Measurements from ENCODE around the gene COL6A1. TPM values are rescaled to one million over a fixed set of nuclear protein-coding genes. Genes with fewer than 3 reads are reported as not detected.
"Not testable (repeated sequence)": the region's sequence is repeated elsewhere in the genome, so short reads cannot be mapped to it uniquely, and the experiment has no call there.

COL6A1 gene
- total RNA-seq, 1 donor from 2014 or later, result 135 TPM

DNA sequence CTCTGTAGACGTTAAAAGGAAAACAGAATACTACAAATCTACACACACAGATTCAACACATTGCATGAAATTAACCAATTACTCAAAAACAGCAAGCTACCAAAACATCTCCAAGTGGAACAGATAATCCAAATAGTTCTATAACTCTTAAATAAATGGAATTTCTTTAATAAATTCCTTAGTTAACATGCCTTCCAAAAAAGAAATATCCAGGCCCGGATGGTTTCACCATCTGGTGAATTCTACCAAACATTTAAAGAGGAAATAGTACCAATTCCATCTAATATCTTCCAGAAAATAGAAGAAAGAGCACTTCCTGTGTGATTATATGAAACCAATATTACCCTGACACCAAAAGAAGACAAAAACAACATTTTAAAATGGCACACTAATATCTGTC is 63.6 kb downstream of the COL6A1 start:
- no peak overlapping the region for H3K4me3 ChIP-seq (ENCODE audit: low read depth, low read length)
- DNase-seq (ENCODE audit: low read depth), result no peak
- TF ChIP-seq, protein P1, sequence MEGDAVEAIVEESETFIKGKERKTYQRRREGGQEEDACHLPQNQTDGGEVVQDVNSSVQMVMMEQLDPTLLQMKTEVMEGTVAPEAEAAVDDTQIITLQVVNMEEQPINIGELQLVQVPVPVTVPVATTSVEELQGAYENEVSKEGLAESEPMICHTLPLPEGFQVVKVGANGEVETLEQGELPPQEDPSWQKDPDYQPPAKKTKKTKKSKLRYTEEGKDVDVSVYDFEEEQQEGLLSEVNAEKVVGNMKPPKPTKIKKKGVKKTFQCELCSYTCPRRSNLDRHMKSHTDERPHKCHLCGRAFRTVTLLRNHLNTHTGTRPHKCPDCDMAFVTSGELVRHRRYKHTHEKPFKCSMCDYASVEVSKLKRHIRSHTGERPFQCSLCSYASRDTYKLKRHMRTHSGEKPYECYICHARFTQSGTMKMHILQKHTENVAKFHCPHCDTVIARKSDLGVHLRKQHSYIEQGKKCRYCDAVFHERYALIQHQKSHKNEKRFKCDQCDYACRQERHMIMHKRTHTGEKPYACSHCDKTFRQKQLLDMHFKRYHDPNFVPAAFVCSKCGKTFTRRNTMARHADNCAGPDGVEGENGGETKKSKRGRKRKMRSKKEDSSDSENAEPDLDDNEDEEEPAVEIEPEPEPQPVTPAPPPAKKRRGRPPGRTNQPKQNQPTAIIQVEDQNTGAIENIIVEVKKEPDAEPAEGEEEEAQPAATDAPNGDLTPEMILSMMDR (conservative IDR thresholded peaks at IDR 0.05; ENCODE audit: low read depth, low read length), result no peak

DNA sequence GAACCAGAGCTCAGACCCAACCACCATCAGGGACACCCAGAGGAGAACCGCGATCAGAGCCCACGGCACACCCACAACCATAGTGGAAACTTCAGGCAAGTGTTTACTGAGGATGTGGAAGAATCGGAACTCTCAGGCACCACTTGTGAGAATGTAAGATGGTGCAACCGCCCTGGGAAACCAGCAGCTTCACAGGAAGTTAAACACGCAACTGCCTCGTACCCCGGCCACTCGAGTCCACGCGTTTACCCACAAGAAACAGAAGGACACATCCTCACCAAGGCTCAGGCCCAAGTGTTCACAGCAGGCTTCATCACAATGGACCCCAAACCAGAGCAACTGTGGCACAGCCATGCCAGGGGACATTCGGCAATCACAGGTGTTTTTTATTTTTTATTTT is 64.9 kb downstream of the COL6A1 start:
- no peak for DNase-seq (ENCODE audit: low read depth)
- H3K4me3 ChIP-seq (ENCODE audit: low read depth, low read length), result no peak overlapping the region
- TF ChIP-seq, protein P1 (conservative IDR thresholded peaks at IDR 0.05; ENCODE audit: low read depth, low read length), result no peak

DNA sequence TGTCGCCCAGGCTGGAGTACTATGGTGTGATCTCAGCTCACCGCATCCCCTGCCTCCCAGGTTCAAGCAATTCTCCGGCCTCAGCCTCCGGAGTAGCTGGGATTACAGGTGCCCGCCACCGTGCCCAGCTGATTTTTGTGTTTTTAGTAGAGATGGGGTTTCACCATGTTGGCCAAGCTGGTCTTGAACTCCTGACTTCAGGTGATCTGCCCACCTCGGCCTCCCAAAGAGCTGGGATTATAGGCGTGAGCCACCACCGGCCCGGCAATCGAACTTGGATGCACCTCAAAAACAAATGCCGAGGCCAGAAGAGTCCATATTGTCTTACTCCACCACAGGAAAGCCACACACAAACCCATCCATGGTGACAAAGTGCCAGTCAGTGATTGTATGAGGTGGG is 65.3 kb downstream of the COL6A1 start:
- not testable (repeated sequence) for H3K4me3 ChIP-seq (ENCODE audit: low read depth, low read length); DNase-seq (ENCODE audit: low read depth)

DNA sequence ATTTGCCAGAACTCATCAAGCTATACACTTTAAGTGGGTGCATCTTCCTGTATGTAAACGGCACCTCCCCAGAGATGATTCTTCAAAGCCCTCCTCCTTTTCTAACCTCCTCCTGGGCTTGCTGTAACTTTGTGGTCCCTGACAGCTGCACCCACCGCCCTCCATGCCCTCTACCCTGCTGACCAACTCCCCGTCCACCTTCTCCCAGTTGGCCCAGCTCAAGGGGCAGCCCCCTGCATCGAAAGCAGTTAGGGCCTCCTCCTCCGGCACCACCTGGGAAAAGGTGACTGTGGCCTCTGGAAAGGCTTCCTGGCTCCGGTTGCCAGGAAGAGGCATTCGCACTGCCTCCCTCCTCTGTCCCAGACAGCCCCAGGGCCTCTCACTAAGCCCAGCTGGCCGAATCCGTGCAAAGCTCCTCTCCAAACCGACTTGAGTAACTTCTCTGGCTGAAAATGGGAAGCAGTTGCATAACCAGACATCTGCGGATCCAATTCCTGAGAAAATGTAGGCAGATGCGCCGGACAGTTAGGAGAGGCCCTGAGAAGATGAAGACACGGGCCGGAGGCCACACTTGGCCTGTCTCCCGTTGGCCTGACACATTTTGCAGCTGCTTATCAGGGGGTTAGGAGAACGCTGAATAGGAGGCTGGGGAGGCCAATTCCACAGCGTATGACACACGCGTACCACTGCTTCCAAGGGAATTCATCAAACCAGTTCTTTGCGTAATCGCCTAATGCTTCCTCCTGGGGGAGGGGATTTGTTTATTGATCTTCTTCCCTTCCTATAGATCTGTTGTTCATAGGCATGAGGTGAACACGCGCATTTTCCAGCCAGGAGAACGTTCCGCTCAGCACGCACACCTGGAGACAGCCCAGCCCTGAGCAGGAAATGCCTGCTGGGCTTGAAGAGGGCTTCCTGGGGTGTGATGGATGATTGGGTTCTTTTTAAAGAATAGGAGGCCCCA is 67.6 kb downstream of the COL6A1 start:
- no peak for DNase-seq (ENCODE audit: low read depth)
- no peak overlapping the region for H3K4me3 ChIP-seq (ENCODE audit: low read depth, low read length)
- TF ChIP-seq, protein P1 (conservative IDR thresholded peaks at IDR 0.05; ENCODE audit: low read depth, low read length), result no peak

DNA sequence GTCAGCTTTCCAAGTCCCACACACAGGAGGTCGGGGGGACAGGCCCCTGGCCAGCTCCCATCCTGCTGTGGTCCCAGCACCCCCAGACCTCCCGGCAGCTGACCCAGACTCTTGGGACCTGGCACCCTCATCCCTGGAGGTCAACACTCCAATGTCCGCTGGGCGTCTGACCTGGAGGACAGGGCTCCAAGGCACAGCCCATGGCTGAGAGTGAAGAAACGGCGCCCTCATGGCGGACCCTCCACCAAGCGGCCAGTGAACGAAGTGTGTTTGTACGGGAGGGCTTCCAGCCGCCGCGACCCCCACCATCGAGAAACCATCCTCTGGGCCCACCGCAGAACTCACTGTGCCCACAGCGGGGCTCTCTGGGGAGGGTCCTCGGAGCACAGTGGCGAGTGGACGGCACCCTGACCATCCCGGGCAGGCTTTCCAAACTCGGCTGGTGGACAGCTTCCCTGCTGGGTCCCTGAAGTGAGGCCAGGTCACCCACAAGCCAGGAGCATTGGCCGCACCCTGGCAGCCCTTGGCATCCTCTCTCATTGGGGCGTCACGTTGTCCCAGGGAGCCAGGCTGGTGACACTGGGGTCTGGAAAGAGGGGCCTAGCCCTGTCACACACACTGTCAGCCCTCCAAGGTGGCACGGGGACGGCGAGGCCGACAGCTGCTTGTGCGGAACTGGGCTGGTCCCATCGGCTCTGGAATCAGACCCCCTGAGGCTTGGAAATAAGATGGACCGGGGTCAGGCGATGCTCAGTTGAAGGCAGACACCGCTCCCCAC is 68.5 kb downstream of the COL6A1 start:
- DNase-seq (ENCODE audit: low read depth), result no peak
- no peak overlapping the region for H3K4me3 ChIP-seq (ENCODE audit: low read depth, low read length)
- TF ChIP-seq, protein P1 (conservative IDR thresholded peaks at IDR 0.05; ENCODE audit: low read depth, low read length), result no peak

DNA sequence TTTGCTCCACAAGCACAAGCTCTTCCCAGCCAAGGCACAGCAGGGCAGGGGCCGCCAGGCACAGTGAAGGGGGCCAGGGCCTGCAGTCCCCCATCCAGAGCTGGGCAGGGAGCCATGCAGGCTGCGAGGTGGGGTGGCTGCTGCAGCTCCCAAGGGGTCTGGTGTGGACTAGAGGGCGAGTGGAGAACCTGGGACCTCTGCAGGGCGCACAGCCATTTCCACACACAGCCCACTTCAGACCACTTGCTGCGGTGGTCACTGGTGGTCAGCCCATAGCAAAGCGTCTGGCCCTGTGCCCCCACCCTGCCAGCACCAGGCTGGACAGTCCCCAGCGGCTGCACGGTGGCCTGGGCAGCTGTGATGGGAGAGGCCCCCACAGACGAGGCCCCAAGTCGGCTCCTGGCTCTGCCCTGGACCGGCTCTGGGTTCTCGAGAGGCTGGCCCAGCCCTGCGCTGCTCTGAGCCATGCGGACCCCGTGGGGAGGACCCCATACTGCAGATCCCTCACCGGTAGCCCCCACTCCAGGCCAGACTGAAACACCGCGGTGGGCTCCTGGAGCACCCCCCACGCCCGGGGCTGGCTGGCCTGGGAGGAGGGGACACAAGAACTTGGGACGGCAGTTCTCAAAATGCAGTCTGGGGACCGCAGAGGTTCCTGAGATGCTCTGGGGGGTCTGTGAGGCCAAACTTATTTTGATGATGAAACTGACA is 69.3 kb downstream of the COL6A1 start:
- DNase-seq (ENCODE audit: low read depth), result no peak
- H3K4me3 ChIP-seq (ENCODE audit: low read depth, low read length), result no peak overlapping the region
- TF ChIP-seq, protein P1 (conservative IDR thresholded peaks at IDR 0.05; ENCODE audit: low read depth, low read length), result no peak

DNA sequence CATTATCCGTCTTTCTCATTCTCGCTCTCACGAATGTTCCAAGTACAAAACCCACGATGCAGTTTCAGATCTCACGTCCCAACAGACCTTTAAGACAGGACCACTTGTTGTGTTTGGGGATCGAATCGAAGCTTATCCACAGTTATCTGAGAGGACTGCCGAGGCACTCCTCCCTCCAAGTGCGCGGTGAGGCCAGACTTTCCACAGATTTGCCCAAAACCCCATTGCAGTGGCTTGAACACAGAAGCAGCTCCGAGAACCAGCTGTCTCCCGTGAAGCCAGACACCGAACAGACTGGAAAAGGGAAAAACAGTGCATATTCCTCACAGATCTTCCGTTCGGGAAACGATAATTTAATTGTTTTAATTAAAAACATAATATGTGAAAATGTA is 69.8 kb downstream of the COL6A1 start:
- TF ChIP-seq, protein P1 (conservative IDR thresholded peaks at IDR 0.05; ENCODE audit: low read depth, low read length), result no peak
- DNase-seq (ENCODE audit: low read depth), result no peak
- H3K4me3 ChIP-seq (ENCODE audit: low read depth, low read length), result no peak overlapping the region

All from epithelial cell of proximal tubule (primary cell).